Effector CD8-positive, alpha-beta T cell (primary cell): ENCODE data around the gene MYL7.

Source experiments
- DNase-seq: peaks from one replicate; lab custom pipeline; 2025; lab: John Stamatoyannopoulos, UW

The MYL7 gene

GRCh38 chr7:44150466-44150832 lies 9.3 kb upstream of the MYL7 start:
- DNase-seq: no peak

DNA sequence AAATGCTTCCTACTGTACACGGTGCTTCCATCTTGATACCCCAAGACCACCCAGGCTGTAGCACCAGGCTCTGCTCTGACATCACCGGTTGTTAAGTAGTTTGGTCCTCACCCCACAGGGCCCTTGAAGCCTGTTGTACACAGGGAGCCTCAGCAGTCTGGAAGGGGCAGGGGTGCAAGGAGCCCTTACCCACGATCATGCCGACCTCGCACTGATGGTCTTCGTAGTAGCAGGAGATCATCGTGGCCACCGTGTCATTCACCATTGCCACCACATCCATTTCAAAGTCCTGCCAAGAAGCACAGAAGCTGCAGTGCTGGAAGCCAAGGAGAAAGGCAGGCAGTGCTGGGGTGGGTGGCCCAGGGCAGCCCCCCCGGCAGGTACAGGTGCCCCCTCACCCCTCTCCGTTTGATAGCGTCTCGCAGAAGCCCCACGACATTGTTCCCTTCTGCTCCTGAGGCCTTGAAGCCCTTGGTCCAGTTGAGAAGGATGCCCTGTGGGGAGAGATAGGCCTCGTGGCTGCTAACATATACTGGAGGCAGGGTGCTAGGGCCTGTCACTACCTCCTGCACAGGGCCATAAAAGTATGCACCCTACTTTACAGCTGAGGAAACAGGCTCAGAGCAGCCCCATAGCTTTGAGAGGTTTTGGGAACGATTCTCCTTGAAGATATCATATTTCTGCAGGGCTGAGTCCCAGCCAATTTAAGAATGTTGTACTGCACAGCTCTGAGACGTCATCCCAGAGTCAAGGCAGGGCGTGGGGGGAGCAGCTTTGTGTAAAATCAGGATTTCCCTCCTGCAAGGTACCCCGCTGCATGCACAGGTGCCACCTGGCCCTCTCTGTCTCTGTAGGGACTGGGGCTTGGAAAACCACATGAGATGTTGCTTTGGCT lies 8.7 kb upstream of the MYL7 start:
- no peak for DNase-seq

GRCh38 chr7:44148961-44149536 lies 7.9 kb upstream of the MYL7 start:
- DNase-seq: no peak

GRCh38 chr7:44148166-44148565 lies 7.0 kb upstream of the MYL7 start:
- DNase-seq: no peak

- DNase-seq: no peak
Observed at GRCh38 chr7:44147026-44147991, 6.2 kb upstream of the MYL7 start.

DNA sequence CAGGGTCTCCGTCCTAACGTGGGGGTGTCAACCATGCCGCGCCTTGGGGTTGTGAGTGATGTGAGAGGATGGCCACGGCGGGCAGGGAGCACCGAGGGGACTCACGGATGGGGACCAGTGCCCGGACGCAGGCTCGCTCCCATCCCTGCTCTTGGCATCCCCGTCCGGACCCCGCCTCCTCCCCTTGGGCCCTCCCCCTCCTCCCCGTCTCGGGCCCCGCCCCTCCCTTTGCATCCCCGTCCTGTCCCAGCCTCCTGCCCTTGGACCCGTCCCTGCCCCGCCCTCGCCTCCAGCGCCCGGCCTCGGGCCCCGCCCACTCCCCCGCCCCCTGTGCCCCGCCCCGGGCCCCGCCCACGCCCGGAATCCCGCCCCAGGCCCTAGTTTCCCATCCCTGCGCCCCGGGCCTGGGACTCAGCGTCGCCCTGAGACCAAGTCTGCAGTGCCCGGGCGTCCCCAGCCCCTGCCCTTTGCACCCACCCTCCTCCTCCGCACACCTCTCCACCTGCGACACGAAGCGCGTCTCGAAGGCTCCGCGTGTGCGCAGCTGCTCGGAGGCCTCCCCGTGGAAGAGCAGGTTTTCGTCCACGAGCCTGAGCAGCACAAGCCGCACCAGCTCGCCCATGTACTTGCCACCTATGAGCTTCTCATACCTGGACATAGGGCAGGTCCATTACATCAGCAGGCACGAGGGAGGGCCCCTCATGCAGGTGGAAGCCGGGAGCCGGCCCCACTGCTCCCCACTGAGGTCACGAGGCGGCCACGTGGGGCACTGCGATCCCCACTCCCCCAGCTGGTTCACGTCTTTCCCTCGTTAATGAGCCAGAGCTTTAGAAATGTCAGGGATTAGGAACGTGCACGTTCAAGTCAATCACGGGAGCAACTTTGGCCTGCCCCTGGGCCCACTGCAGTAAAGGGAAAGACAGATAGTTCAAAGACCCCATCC lies 5.1 kb upstream of the MYL7 start:
- DNase-seq: peak; percentile 46

GRCh38 chr7:44145479-44145968 lies 4.4 kb upstream of the MYL7 start:
- DNase-seq: peak; percentile 56

GRCh38 chr7:44144968-44145478 lies 3.9 kb upstream of the MYL7 start:
- DNase-seq: no peak

DNA sequence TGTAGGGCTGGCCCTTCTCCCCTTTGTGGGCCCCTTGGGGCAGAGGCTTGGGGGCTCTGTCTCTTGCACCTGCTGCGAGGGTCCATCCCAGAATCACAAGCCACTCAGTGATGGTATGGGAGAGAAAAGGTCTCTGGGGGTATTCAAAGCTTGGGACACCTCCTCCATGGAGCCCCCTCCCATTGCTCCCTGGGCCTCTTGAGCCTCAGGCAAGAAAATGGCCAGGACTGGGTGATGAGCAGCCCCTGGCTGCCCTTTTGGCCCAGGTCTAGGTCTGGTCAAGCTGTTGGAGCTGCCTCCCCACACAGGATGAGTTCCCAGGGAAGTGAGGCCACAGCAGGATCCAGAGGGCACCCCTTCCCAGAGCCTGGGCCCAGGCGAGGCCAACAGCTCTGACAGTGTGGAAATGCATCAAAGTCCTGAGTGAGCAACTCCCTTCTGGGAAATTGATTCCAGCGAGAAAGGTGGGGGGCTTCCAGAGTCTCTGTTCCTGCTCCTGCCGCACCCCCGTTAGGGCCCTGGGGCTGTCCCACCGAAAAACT lies 3.4 kb upstream of the MYL7 start:
- no peak for DNase-seq

- DNase-seq: no peak
Observed at GRCh38 chr7:44143646-44144250, 2.6 kb upstream of the MYL7 start.

DNA sequence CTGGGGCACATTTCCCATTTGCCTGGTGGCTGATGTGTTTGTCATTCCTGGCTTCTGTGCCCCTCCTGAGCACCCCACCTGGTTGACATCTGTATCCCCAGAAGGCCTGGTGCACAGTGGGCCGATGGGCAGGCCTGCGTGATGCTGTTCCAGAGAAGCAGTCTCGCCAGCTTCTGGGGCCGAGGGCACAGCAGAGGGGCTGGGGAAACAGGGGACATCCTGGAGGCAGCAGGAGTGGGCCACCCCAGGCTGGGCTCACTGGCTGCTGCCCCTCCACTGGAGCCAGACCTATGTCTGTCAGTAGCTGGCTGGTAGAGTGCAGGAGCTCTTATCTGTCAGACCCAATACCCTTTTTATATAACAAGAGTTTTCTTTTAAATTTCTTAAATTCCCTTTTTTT lies 896 bp upstream of the MYL7 start:
- no peak for DNase-seq

DNA sequence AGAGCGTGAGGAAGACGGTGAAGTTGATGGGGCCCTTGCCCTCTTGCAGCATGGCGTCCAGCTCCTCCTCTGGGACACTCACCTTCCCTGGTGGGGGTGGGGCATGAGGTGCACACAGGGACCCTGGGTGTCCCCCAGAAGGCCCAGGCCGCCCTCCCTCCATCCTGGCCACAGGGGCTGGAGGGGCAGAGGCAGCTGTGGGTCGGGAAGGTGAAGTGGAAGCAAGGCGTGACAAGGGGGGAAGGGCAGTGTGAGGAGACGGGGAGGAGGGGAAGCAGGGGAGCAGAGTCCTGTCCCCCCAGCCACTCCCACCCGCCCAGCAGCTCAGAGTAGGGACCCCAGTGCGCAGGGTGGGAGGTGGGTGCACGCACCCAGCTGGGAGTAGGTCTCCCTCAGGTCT lies 791 bp downstream of the MYL7 start:
- no peak for DNase-seq

DNA sequence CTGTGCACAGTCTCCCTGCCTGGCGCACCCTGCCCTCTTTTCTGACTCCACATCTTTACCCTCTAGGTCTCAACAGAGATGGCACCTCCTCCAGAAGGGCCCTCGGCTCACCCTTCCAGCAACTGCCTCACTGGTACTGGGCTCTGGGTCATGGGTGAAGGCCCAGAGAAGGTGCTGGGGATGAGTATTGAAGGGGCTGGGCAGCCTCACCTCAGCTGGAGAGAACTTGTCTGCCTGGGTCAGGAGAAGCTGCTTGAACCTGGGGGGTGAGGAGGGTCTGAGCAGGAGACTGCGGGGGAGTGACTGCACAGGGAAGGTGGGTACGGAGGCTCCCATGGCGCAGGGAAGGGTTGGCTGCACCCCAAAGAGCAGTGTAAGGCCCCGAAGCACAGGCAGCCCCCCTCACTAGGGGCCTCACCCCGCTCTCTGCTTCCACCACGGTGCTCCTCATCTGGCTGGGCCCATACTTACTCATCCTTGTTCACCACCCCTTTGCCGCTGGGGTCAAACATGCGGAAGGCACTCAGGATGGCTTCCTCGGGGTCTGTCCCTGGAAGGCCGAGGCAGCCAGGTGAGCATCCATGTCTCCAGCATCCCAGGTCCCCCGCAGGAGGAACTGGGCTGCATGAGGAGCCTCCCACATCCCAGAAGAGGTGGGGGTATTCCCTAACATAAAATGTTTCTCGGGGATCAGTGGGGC lies 1.7 kb downstream of the MYL7 start:
- no peak for DNase-seq

DNA sequence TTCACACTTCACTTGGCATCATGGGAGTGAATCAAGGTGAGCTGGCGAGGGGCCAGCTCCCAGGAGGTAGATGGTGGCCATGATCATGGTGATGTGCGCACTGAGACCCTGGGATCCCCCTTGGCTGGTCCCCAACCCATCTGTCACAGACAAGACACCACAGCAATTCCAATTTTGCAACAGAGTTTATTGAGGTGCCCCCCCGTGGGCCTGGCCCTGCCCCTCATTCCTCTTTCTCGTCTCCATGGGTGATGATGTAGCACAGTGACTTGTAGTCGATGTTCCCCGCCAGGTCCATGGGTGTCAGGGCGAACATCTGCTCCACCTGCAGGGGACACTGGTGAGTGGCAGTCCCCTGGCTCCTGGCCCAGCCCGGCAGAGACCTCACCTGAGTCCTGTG lies 2.4 kb downstream of the MYL7 start:
- no peak for DNase-seq

DNA sequence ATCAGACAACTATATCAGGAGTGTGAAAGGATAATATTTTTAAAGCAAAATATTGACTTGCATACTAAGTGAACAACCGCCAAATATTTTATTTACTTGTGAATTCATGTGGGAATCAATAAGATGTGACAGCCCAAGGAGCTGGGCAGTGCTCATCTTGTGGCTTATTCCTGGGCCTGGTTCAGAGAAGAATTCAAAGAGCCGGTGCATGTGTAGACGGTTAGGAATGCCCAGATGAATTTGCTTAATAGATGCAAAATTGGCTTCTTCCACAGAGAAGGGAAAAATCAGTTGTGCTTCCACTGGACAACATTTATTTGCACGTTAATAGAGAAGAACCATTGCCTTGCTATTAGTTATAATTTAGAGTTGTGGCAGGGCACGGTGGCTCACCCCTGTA lies 4.4 kb downstream of the MYL7 start:
- no peak for DNase-seq

- no peak for DNase-seq
Observed at GRCh38 chr7:44134943-44135628, 6.0 kb downstream of the MYL7 start.

- DNase-seq: no peak
Observed at GRCh38 chr7:44133295-44133694, 7.8 kb downstream of the MYL7 start.

GRCh38 chr7:44132039-44132438 lies 9.1 kb downstream of the MYL7 start:
- no peak for DNase-seq
